ENCODE results near the gene SPATA13.
"Not testable (repeated sequence)": the region's sequence is repeated elsewhere in the genome, so short reads cannot be mapped to it uniquely, and the experiment has no call there.

The SPATA13 gene

DNA sequence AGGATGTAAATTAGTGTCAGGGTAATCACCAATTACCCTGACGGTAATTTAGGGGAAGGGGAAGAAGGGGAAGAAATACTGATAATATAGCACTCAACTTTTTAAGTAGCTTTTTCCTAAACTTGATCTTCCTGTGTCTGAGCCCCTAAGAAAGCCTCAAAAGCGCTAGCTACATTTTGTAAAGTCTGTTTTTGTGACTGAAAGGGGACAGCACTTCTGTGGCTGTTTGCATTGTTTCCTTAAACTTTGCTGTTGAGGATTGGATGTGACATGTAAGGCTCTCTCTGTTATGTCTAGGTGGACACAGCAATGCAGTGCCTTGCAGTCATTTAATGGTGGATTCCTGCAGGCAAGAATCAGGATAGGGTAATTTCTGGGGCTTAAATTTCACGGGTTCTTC is 42.8 kb downstream of the SPATA13 start:
- no peak for DNase-seq

DNA sequence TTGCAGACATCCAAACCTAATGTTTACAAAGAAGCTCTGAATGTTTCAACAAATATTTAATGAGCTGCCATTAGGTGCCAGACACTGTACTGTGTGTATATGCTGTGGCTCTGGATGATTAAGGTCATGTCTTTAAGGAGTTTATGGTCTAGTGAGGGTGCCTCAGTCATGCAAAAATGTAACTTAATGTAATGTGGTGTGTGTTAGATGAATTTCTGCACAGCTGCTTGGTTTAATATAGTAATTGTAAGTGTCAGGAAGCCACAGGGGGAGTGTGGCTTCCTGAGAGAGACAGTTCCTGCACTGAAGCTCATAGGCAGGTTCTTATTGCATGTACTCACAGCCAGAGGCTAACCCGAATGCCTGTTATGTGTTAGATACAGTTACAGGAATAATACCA is 43.3 kb downstream of the SPATA13 start:
- no peak for DNase-seq

DNA sequence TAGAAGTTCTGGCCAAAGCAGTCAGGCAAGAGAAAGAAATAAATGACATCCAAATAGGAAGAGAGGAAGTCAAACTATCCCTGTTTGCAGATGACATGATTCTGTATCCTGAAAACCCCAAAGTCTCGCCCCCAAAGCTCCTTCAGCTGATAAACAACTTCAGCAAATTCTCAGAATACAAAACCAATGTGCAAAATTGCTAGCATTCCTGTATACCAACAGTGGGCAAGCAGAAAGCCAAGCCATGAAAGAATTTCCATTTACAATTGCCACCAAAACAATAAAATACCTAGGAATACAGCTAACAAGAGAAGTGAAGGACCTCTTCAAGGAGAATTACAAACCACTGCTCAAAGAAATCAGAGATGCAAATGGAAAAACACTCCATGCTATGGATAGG is 44.6 kb downstream of the SPATA13 start:
- not testable (repeated sequence) for DNase-seq

DNA sequence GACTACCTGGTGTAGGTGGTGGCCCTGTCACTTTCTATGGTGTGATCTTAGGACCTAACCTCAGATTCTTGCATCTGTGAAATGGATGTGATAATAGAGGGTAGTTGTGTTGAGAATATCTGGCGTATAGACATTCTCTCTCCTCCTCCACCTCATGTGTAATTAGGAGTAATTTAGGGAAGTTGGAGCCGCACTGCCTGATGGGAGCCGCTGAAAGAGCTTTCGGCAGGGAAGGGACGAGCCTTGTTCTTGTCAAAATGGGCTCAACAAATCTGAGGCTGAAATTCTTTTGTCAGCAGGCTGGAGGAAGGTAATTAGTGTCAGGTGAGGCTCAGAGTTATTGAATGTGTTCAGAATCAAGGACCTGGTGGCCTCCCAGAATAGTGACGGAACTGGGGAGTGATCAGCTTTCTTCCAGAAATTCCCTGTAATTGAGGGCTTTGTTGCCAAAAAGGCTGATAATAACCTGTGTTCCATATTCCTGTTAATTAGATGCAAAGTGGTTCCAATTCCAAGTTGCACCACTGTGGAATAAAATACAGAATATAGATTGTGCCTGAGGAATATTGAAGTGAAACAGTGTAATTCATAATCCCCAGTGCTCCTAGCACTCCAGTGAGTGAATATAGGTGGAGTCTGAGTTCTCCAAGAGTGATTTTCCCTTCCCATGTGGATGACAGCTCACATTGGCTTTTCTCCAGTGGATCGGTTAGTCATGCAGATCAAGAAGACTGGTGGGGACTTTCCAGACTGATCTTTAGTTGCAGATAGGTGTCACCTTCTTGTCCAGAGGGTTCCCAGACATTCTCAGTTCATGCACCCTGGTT is 47.5 kb downstream of the SPATA13 start:
- no peak for DNase-seq

DNA sequence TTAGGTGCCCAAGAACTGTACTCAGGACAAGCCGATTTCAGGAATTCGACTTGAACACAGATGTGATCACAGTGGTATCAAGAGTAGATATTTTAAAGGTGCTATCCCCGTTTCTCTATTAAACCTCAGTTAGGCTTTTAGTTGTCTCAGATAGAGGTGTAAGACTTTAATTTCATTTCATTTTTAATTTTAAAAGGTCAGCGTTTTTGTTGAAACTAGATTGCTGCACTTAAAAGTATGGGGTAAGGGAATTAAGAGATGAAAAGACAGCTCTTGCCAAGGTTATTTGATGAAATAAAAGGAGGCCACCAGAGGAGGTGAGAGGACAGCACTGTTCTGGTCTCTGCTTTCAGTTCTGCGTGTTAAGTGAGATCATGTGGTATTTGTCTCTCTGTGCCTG is 48.6 kb downstream of the SPATA13 start:
- no peak for DNase-seq

- no peak for DNase-seq
Observed at GRCh38 chr13:24212254-24212653, 51.7 kb downstream of the SPATA13 start.

DNA sequence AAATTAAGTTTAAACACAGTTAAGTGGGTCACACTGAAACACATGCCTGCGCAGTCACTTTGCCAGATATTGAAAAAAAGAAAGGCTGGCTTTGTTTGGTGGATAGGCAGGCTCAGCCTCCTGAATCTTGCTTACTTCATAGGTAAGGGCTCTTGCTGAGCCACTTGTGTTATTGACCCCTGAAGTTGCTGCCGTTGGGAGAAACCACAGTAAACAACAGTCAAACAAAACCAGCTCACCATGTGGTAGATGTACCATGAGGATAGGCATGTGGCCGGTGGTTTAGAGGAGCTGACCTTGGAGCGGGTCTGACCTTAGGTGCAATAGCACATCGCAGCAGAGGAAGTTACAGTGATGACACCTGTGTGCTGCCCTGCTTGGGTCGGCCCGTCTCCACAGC is 52.2 kb downstream of the SPATA13 start:
- DNase-seq = no peak

DNA sequence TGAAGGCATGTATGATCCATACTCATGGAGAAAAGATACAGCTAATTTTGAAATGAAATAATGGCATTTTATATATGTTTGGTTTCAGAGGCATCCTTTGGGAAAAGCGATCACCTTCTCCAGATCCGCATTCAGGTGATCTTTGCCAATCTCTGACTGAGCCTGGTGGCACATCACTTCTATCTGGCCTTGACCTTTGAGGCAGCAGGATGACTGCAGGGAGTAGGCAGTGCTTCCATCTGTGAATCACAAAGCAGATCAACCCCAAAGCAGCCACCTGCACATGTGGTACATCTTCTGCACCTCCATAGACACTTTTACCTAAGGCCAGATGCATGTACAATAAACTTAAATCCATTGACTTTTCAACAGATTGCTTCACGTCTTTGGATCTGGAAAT is 53.4 kb downstream of the SPATA13 start:
- no peak for DNase-seq

DNA sequence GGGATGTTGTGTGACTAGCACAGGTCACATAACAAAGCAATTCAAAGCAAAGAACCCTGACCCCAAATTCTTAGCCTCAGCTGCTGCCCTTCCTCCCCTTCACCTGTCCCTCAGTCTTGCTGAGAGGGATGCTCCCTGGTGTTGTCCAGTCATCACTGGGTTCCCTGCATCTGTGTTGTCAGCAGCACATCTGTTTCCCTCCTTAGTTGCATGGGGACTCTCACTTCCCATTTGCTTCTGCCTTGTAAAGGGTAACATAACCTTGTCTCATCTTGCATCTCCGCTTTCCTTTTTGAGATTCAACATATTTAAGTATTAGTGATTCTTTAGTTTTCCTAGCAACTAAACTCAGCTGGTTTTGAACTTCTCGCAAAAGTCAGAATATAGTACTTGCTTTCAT is 54.0 kb downstream of the SPATA13 start:
- DNase-seq = no peak

DNA sequence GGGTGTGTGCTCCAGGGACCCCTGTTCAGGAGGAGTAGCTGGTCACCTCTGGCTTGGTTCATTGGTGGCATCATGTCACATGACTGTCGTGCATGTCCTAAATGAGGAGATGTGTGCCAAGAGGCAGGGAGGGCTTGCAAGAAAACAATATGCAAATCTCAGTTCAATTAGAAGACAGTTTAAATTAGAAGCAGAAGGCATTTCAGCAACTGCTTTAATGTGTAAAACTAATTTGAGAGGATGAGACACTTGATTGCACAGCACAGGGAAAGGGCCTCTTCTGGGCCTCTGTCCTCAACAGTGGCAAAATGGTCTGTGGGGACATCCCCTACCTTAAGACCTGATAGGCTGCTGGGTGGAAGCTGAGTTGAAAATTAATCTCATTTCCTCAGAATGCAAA is 54.6 kb downstream of the SPATA13 start:
- DNase-seq = no peak

DNA sequence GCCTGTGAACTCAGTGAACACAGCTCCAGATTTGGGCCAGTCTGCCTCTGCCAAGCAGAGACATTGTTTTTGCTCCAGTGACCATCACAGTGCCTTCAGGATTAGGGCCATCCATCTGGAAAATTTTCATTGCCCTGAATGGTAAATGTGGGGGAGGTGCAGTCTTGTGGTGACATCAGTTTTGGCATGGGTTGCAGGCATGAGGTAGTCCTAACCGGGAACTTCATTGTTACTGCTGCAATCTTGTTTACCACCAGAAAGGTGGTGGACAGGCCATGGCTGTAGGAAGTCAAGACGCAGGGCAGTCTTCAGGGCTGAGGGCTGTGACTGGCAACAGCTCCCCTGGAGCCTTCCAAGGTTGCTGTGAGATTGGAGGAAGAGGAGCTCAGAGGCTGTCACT is 55.2 kb downstream of the SPATA13 start:
- DNase-seq = no peak

GRCh38 chr13:24216176-24216575 is 55.7 kb downstream of the SPATA13 start:
- no peak for DNase-seq

DNA sequence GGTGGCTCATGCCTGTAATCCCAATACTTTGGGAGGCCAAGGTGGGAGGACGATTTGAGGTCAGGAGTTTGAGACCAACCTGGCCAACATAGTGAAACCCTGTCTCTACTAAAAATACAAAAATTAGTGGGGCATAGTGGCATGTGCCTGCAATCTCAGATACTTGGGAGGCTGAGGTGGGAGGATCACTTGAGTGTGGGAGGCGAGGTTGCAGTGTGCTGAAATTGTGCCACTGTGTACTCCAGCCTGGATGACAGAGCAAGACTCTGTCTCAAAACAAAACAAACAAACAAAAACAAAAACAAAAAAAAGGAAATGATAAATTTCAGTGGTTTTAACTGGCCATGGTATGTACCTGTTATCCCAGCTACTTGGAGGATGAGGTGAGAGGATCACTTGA is 56.3 kb downstream of the SPATA13 start:
- not testable (repeated sequence) for DNase-seq

DNA sequence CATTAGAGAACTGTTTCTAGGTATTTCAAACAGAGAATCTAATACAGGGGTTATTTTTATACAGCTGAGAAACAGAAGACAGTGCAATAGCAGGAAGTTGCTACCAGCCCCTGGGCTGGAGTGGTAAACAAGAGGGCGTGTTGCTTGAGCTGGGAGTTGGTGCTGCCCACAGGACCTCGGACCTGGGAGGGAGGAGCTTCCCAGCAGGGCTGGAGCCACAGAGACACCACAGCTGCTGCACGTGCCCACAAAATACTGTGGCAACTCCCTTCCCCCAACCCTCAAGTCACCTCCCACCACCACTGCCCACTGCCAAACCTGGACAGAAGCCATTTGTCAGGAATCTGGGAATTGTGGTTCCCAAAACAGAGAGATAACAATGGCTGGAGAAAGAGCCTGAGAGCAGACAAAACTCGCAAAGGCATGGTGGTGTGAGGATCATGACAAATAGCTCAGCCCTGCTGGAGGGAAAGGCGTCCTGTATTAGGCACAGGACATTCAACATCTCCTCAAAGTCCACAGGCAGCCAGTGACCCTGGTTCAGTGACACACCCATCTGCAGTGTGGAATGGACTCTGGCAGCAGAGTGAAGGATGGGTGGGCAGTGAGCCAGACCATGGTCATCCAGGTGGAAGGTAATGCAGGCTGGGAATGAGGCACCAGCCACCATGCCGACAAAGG is 57.2 kb downstream of the SPATA13 start:
- no peak for DNase-seq

DNA sequence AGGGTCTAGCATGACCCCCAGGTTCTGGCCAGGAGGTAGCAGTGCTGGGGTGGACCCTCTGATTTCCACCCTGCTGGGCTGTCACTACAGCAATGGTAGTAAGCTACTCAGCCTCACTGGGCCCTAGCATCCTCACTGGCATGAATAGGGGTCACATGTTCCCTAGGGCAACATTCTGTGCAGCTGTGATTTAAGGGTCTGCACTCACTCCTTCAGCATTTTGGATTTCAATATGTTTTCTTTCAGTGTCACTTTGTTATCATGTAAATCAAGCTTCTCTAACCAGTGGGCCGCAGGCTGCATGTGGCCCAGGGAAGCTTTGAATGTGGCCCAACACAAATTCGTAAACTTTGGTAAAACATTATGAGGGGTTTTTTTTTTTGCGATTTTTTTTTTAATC is 57.8 kb downstream of the SPATA13 start:
- DNase-seq = no peak

DNA sequence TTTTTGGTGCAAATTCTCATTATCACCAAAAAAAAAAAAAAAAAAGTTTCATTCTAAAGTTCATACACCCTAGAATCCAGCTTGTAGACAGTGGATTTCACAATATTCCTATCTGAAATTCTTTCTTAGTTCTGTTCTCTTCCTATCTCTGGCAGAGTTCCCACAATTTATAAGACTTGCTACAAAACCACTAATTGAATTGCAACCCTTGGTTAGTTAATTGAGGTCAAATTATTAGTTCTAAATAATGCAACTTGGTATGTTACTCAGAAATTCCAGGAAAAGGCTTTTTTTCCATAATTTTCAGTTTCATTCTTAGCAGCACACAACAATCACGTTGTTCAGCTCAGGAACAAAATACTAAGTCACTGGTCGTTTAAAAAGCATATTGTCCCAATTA is 58.5 kb downstream of the SPATA13 start:
- no peak for DNase-seq

DNA sequence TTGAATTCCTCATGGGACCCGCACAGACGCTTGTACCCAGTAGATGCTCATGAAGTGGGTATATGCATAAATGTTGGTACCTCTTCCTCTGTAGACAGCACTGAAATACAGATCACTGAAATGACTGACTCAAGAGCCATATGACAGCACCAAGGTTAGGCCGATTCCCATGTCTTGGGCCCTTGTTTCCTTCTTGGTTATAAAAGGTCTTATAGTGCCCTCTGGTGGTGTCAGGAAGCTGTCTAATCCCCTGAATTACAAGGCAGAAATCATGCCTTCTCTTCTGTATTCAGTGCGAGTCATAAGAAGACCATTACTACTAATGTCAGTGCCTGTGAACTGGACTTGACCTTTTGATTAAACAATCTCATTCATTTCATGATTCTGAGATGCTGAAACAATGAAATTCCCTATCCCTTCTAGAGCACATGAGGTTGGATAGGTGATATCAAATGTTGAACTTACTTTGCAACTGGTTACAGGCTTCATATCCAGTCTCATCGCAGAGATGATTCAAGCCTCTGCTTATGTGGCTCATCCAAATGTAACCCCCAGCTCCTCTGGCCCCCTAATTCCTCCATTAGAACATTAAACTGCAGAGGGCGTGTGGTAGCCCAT is 59.7 kb downstream of the SPATA13 start:
- peak; percentile 50 for DNase-seq

DNA sequence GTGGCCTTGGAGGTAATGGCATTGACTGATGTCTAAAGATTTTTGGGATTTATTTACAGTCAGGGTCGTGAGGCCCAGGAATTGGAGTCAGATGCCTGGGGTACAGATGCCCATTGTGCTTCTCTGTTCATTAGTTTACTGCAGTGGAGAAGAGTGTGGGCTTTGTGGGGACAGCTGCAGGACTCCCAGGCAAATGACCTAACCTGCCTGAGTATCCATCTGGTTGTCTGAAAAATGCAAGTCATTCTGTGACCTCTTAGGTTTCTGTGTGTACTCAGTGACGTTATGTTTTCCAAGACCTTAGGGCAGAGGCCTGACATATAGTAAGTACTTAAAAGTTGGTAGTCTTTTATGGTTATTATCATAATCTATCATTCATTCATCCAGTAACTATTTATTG is 60.5 kb downstream of the SPATA13 start:
- DNase-seq = no peak

DNA sequence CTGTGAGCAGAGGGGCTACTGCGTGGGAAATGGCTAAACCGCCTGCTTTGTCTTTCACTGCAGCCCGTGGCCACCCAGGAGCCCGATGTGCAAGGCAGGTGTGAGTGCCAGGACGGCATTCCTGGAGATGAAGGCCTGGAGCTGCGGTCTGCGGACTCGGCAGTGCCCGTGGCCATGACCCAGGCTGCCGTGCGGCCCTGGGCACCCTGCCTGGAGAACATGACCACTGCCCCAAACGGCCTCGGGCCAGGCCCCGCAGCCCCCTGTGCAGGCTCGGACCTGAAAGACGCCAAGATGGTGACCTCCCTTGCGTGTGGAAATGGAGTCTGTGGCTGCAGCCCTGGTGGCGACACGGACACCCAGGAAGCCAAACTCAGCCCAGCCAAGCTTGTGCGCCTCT is 62.2 kb downstream of the SPATA13 start:
- DNase-seq = no peak

DNA sequence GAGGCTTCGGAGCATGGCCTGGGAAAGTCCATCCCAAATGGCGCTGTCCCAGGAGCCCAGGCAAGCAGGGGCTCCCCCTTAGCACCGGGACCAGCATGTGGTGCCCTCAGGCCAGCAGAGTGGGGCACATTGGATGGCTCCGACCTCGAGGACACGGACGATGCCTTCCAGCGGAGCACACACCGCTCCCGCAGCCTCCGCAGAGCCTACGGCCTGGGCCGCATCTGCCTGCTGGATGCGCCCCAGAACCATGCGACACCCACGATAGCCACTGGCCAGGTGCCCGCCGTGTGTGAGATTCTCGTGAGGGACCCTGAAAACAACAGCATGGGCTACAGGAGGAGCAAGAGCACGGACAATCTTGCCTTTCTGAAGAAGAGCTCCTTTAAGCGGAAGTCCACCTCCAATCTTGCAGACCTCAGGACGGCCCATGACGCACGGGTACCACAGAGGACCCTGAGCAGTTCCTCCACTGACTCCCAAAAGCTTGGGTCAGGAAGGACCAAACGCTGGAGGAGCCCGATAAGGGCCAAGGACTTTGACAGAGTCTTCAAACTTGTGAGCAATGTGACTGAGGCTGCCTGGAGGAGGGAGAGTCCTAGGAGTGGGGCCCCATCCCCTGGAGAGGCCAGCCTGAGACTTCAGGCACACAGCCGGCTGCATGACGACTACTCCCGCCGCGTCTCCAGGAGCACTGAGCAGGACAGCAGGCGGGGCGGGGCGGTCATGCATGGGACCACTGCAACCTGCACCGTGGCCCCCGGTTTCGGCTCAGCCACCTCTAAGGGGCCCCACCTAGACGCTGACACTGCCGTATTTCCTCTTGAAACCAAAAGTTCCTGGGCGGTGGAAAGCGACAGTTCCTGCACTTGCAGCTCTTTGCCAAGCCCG is 63.1 kb downstream of the SPATA13 start:
- DNase-seq = no peak

DNA sequence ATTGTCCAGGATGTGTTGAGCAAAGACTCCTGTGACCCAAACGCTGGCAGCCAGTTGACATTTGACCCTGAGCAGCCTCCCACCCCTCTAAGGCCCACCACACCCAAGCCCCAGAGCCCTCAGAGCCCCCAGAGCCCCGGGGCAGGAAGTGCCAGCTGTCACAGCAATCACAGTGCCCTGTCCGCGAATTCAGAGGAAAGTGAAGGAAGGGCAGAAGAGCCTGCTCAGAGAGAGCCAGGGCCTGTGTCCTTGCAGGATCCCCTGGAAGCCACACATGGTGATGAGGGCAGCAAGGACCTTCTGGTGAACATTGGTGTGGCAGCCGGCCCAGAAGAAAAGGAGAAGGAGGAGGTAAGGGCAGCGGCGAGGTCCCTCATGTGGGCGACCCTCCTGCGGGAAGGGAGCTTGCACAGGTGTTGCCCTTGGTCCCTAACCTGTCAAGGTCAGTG is 63.7 kb downstream of the SPATA13 start:
- no peak for DNase-seq

DNA sequence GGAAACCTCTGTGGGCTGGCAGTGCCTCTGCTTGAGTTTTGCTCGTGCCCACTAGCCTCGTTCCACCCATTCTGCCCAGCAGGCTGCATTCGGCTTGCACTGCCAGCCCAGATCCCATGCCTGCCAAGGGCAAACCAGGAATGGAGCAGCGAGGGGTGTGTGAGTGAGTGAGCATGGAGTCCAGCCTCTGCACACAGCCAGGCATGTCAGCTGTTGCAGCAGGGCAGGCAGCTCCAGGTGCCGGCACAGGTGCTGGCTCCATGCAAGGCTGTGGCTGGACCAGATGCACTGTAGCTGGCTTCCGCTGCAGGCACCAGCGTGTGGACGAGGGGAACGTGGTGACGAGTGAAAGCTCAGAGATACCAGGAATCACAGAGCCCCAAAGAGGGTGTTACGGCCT is 64.5 kb downstream of the SPATA13 start:
- DNase-seq = no peak

- no peak for DNase-seq
Observed at GRCh38 chr13:24225930-24226329, 65.4 kb downstream of the SPATA13 start.
